MM.1S (cell line): Measurements from ENCODE around the gene MTA3.

Experiments
- DNase-seq: peaks from one replicate; pipeline ENCODE4 v3.0.0-alpha.2; 2015
- H2AFZ ChIP-seq: fragments of 300-600 bp; sonication (generic); 2 replicates; pipeline ENCODE4 v1.6.0; 2016; ENCODE audit warnings: antibody characterized with exemption, low read length
- H3F3A ChIP-seq: fragments of 300-600 bp; sonication (generic); 2 replicates; pipeline ENCODE4 v1.6.1; 2016; ENCODE audit warnings: mild to moderate bottlenecking, antibody characterized with exemption, low read length, moderate library complexity, mixed read lengths; ENCODE audit not compliant: insufficient read depth
- H3K27ac ChIP-seq: fragments of 300-600 bp; sonication (generic); 2 replicates; pipeline ENCODE4 v1.5.1; 2016; ENCODE audit warnings: mild to moderate bottlenecking, low read length
- H3K27me3 ChIP-seq: fragments of 300-600 bp; sonication (generic); replicated peaks from 2 replicates; pipeline ENCODE4 v1.6.0; 2016; ENCODE audit warnings: low read length; ENCODE audit not compliant: insufficient read depth
- H3K36me3 ChIP-seq: fragments of 300-600 bp; sonication (generic); replicated peaks from 2 replicates; pipeline ENCODE4 v1.6.1; 2016; ENCODE audit warnings: mild to moderate bottlenecking, low read length, mixed read lengths; ENCODE audit not compliant: insufficient read depth
- H3K4me1 ChIP-seq: fragments of 300-600 bp; sonication (generic); 2 replicates; pipeline ENCODE4 v1.6.1; 2016; ENCODE audit warnings: low read length, mixed read lengths
- H3K4me2 ChIP-seq: fragments of 300-600 bp; sonication (generic); 2 replicates; pipeline ENCODE4 v1.6.0; 2016; ENCODE audit warnings: low read depth, low read length
- H3K4me3 ChIP-seq: fragments of 300-600 bp; sonication (generic); 2 replicates; pipeline ENCODE4 v1.5.1; 2016; ENCODE audit warnings: low read length, mixed read lengths
- H3K79me2 ChIP-seq: fragments of 300-600 bp; sonication (generic); 2 replicates; pipeline ENCODE4 v1.6.1; 2016; ENCODE audit warnings: mixed run types, low read length, mixed read lengths
- H3K9ac ChIP-seq: fragments of 300-600 bp; sonication (generic); 2 replicates; pipeline ENCODE4 v1.6.1; 2016; ENCODE audit warnings: low read length, mixed read lengths
- H3K9me2 ChIP-seq: fragments of 300-600 bp; sonication (generic); replicated peaks from 2 replicates; pipeline ENCODE4 v1.6.1; 2016; ENCODE audit warnings: mild to moderate bottlenecking, low read length, mixed read lengths; ENCODE audit not compliant: insufficient read depth
- H3K9me3 ChIP-seq: fragments of 300-600 bp; sonication (generic); replicated peaks from 2 replicates; pipeline ENCODE4 v1.6.1; 2016; ENCODE audit warnings: mild to moderate bottlenecking, low read length, mixed read lengths; ENCODE audit not compliant: insufficient read depth
- H4K20me1 ChIP-seq: fragments of 300-600 bp; sonication (generic); 2 replicates; pipeline ENCODE4 v1.6.1; 2016; ENCODE audit warnings: mild to moderate bottlenecking, low read length, moderate library complexity, mixed read lengths; ENCODE audit not compliant: insufficient read depth
- EZH2 ChIP-seq: fragments of 300-600 bp; sonication (generic); optimal IDR thresholded peaks from 2 replicates; pipeline ENCODE3; 2017; ENCODE audit warnings: low read depth, mild to moderate bottlenecking, antibody characterized with exemption, low read length, mixed read lengths
- EZH2phosphoT487 ChIP-seq: fragments of 300-600 bp; sonication (generic); IDR thresholded peaks from 2 replicates; pipeline ENCODE4 v1.6.1; 2018; ENCODE audit warnings: antibody characterized with exemption, low read length
- TF ChIP-seq, protein P1 (sequence below): fragments of 300-600 bp; sonication (generic); IDR thresholded peaks from 2 replicates; pipeline ENCODE4 v1.5.1; 2016; ENCODE audit warnings: antibody characterized with exemption, low read length, mixed read lengths

MTA3 gene

DNA sequence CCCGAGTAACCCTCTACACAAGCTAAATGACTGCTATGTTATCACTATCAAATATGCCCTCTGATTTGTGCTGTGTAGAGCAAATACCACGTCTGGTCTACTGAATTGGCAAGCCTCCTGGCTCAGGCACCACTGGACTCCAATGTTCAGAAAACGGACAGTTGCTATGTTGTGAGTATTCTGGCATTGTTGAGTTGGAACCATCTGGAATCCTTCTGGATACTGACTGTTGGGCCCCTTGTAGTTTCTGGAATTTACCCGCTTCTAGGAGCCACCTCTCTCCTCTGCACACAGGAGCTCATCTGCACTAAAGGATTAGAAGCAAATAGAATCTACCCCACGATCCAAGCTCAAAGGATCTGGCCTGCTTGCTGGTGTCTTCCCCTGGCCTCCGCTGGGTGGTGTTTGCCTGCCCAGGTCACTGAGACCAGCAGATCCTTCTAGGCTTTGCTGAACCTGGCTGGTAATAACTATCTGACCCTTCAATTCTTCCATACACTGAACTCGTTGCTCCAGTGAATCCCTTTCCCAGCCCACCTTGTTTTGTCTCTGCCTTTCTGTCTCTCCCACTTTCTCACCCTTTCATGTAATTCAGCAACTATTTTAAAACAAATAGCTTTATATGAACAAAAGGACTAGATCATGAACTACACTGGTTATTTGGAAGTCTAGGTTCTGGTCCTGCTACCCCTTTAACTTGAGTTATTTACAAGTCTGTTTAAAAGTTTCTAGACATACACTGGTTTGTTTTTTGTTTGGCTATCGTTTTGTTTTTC is 226.0 kb downstream of the MTA3 start:
- no peaks in the 10 kb centered on the region for H3K9me3 ChIP-seq
- no peak overlapping the region for H3K9ac ChIP-seq
- H3K27me3 ChIP-seq: peaks cover 15% of the 10 kb centered on the region; the same call in 1 of the 2 replicates
- no peak overlapping the region for H3K27ac ChIP-seq
- H3K4me1 ChIP-seq: no peaks in the 10 kb centered on the region
- H3K9me2 ChIP-seq: no peaks in the 10 kb centered on the region
- TF ChIP-seq EZH2phosphoT487: no peak
- TF ChIP-seq, protein P1, sequence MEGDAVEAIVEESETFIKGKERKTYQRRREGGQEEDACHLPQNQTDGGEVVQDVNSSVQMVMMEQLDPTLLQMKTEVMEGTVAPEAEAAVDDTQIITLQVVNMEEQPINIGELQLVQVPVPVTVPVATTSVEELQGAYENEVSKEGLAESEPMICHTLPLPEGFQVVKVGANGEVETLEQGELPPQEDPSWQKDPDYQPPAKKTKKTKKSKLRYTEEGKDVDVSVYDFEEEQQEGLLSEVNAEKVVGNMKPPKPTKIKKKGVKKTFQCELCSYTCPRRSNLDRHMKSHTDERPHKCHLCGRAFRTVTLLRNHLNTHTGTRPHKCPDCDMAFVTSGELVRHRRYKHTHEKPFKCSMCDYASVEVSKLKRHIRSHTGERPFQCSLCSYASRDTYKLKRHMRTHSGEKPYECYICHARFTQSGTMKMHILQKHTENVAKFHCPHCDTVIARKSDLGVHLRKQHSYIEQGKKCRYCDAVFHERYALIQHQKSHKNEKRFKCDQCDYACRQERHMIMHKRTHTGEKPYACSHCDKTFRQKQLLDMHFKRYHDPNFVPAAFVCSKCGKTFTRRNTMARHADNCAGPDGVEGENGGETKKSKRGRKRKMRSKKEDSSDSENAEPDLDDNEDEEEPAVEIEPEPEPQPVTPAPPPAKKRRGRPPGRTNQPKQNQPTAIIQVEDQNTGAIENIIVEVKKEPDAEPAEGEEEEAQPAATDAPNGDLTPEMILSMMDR: no peak
- TF ChIP-seq EZH2: no peak
- no peak for DNase-seq
- no peak overlapping the region for H2AFZ ChIP-seq
- no peaks in the 10 kb centered on the region for H3K36me3 ChIP-seq
- no peaks in the 10 kb centered on the region for H3K79me2 ChIP-seq
- H3F3A ChIP-seq: no peaks in the 10 kb centered on the region
- H3K4me2 ChIP-seq: no peak overlapping the region
- no peaks in the 10 kb centered on the region for H4K20me1 ChIP-seq
- no peak overlapping the region for H3K4me3 ChIP-seq

DNA sequence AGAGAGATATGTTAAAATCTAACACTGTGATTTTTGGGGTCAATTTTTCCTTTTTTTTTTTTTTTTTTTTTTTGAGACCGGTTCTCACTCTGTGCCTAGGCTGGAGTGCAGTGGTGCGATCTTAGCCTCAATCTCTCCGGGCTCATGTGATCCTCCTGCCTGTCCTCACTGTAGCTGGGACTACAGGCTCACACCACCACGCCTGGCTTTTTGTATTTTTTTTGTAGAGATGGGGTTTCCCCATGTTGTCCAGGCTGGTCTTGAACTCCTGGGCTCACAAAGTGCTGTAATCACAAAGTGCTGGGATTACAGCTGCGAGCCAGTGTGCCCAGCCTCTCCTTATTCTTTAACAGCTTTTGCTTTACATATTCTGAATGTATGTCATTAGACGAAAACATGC is 226.8 kb downstream of the MTA3 start:
- H3K9ac ChIP-seq: no peak overlapping the region
- no peaks in the 10 kb centered on the region for H3K36me3 ChIP-seq
- H2AFZ ChIP-seq: no peak overlapping the region
- no peaks in the 10 kb centered on the region for H3F3A ChIP-seq
- no peak for DNase-seq
- H3K4me1 ChIP-seq: no peaks in the 10 kb centered on the region
- H3K9me3 ChIP-seq: no peaks in the 10 kb centered on the region
- TF ChIP-seq EZH2phosphoT487 (no peak), EZH2 (no peak)
- TF ChIP-seq, protein P1: no peak
- H3K9me2 ChIP-seq: no peaks in the 10 kb centered on the region
- no peaks in the 10 kb centered on the region for H4K20me1 ChIP-seq
- peaks cover 15% of the 10 kb centered on the region; the same call in 1 of the 2 replicates for H3K27me3 ChIP-seq
- H3K27ac ChIP-seq: no peak overlapping the region
- H3K4me3 ChIP-seq: no peak overlapping the region
- H3K4me2 ChIP-seq: no peak overlapping the region
- H3K79me2 ChIP-seq: no peaks in the 10 kb centered on the region

DNA sequence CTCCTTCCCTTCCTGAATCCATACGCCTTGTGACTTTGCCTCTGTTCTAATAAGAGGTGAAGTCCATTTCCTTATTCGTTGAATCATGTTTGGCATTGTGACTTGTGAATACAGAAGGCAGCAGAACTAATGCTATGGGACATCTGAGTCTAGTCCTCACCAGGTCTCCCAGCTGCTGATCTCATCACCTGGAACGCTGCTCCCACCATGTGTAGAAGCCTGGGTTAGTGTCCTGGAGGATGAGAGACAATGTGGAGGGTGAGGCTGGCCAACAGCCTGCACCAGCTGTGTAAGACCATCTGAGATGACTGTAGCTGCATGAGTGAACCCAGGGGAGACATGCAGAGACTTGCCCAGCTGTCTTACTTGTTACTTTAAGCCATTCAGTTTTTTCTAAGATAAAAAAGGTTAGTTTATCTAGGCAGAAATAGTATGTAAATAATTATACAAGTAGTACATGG is 227.4 kb downstream of the MTA3 start:
- H3K4me1 ChIP-seq: no peaks in the 10 kb centered on the region
- no peaks in the 10 kb centered on the region for H3K9me3 ChIP-seq
- no peaks in the 10 kb centered on the region for H3F3A ChIP-seq
- no peak overlapping the region for H3K4me2 ChIP-seq
- H3K9me2 ChIP-seq: no peaks in the 10 kb centered on the region
- peaks cover 15% of the 10 kb centered on the region; the same call in 1 of the 2 replicates for H3K27me3 ChIP-seq
- H3K4me3 ChIP-seq: no peak overlapping the region
- no peaks in the 10 kb centered on the region for H3K79me2 ChIP-seq
- TF ChIP-seq, protein P1: no peak
- TF ChIP-seq EZH2phosphoT487: no peak
- TF ChIP-seq EZH2: no peak
- no peak for DNase-seq
- H3K9ac ChIP-seq: no peak overlapping the region
- H4K20me1 ChIP-seq: no peaks in the 10 kb centered on the region
- no peak overlapping the region for H2AFZ ChIP-seq
- H3K36me3 ChIP-seq: no peaks in the 10 kb centered on the region
- no peak overlapping the region for H3K27ac ChIP-seq
